HepG2 (cell line): ENCODE data around the gene SLC43A3. TPM values are rescaled to one million over a fixed set of nuclear protein-coding genes. Genes with fewer than 3 reads are reported as not detected.

ENCODE experiments used
- ARNTL ChIP-seq: sonication (generic); formaldehyde crosslinking; IDR thresholded peaks from 2 replicates; pipeline ENCODE4 v1.4.0; 2020; ENCODE audit warnings: mild to moderate bottlenecking, missing genetic modification reagents
- BRD4 ChIP-seq: sonication (generic); formaldehyde crosslinking; IDR thresholded peaks from 2 replicates; pipeline ENCODE4 v1.4.0; 2020; ENCODE audit warnings: missing genetic modification reagents
- EED ChIP-seq: sonication (generic); formaldehyde crosslinking; IDR thresholded peaks from 2 replicates; pipeline ENCODE4 v1.5.0; 2020; ENCODE audit warnings: mild to moderate bottlenecking, missing genetic modification reagents
- FOXA3 ChIP-seq: IDR thresholded peaks from 2 replicates; pipeline ENCODE4 v1.6.1; 2016; ENCODE audit warnings: missing genetic modification reagents, missing compliant biosample characterization
- GATAD1 ChIP-seq: IDR thresholded peaks from 2 replicates; pipeline ENCODE4 v1.6.1; 2016; ENCODE audit warnings: missing genetic modification reagents, missing compliant biosample characterization
- GLMP ChIP-seq: sonication (generic); formaldehyde crosslinking; IDR thresholded peaks from 2 replicates; pipeline ENCODE4 v1.9.0; 2021; ENCODE audit warnings: missing genetic modification reagents, mild to moderate bottlenecking, borderline replicate concordance
- IKZF5 ChIP-seq: IDR thresholded peaks from 2 replicates; pipeline ENCODE4 v1.6.1; 2018; ENCODE audit warnings: missing genetic modification reagents, mild to moderate bottlenecking, missing compliant biosample characterization
- KLF16 ChIP-seq, 2 experiments: sonication (generic) in 1 of 2; formaldehyde crosslinking in 1 of 2; IDR thresholded peaks; 2 replicates each; pipeline versions ENCODE4 v1.6.1 to v1.8.0; 2016 to 2023; ENCODE audit warnings: missing genetic modification reagents in 2 of 2, missing compliant biosample characterization in 1 of 2
- MYPOP ChIP-seq: sonication (generic); formaldehyde crosslinking; IDR thresholded peaks from 2 replicates; pipeline ENCODE4 v1.8.1; 2023; ENCODE audit warnings: mild to moderate bottlenecking, moderate library complexity, missing genetic modification reagents
- PAX8 ChIP-seq: sonication (generic); formaldehyde crosslinking; IDR thresholded peaks from 2 replicates; pipeline ENCODE4 v1.8.0; 2022; ENCODE audit warnings: mild to moderate bottlenecking, missing genetic modification reagents, borderline replicate concordance
- PHB2 ChIP-seq: fragments of 450-650 bp; IDR thresholded peaks from 2 replicates; pipeline ENCODE4 v1.6.1; 2018; ENCODE audit not compliant: partially characterized antibody
- SATB2 ChIP-seq: sonication (generic); formaldehyde crosslinking; IDR thresholded peaks from 2 replicates; pipeline ENCODE4 v1.5.0; 2020; ENCODE audit warnings: missing genetic modification reagents
- SETDB1 ChIP-seq: sonication (generic); formaldehyde crosslinking; IDR thresholded peaks from 2 replicates; pipeline ENCODE4 v1.5.1; 2020; ENCODE audit warnings: missing genetic modification reagents, mild to moderate bottlenecking, borderline replicate concordance
- SIN3B ChIP-seq: fragments of 150-350 bp; IDR thresholded peaks from 2 replicates; pipeline ENCODE4 v1.6.1; 2014; ENCODE audit warnings: low read length
- TRIM24 ChIP-seq: sonication (generic); formaldehyde crosslinking; IDR thresholded peaks from 2 replicates; pipeline ENCODE4 v1.8.0; 2022; ENCODE audit warnings: mild to moderate bottlenecking, missing genetic modification reagents
- ZFP41 ChIP-seq: sonication (generic); formaldehyde crosslinking; IDR thresholded peaks from 2 replicates; pipeline ENCODE4 v1.4.0; 2020; ENCODE audit warnings: mild to moderate bottlenecking, missing genetic modification reagents, borderline replicate concordance
- ZNF17 ChIP-seq: sonication (generic); formaldehyde crosslinking; IDR thresholded peaks from 2 replicates; pipeline ENCODE4 v1.5.0; 2020; ENCODE audit warnings: mild to moderate bottlenecking, missing genetic modification reagents
- ZNF24 ChIP-seq: fragments of 450-650 bp; IDR thresholded peaks from 2 replicates; pipeline ENCODE4 v1.6.1; 2017; ENCODE audit warnings: antibody characterized with exemption, mild to moderate bottlenecking
- ZNF280B ChIP-seq: sonication (generic); formaldehyde crosslinking; IDR thresholded peaks from 2 replicates; pipeline ENCODE4 v1.5.0; 2020; ENCODE audit warnings: missing genetic modification reagents, mild to moderate bottlenecking, borderline replicate concordance
- ZNF430 ChIP-seq: sonication (generic); formaldehyde crosslinking; IDR thresholded peaks from 2 replicates; pipeline ENCODE4 v1.9.0; 2021; ENCODE audit warnings: mild to moderate bottlenecking, missing genetic modification reagents
- ZNF503 ChIP-seq: sonication (generic); formaldehyde crosslinking; IDR thresholded peaks from 2 replicates; pipeline ENCODE4 v1.4.0; 2020; ENCODE audit warnings: missing genetic modification reagents
- ZNF556 ChIP-seq: sonication (generic); formaldehyde crosslinking; IDR thresholded peaks from 2 replicates; pipeline ENCODE4 v1.4.0; 2020; ENCODE audit warnings: mild to moderate bottlenecking, missing genetic modification reagents, borderline replicate concordance
- ZNF644 ChIP-seq: IDR thresholded peaks from 2 replicates; pipeline ENCODE4 v1.6.1; 2016; ENCODE audit warnings: low read depth
- polyA plus RNA-seq, 8 experiments: library from polyadenylated mRNA; depleted of rRNA in 3 of 8; stranded (reverse) in 7 of 8; unstranded in 1 of 8; fragments of >200 nt; fragmentation: Illumina TruSeq in 4 of 8; extraction: Trizol in 4 of 8; gene quantifications; 2 replicates each; pipeline versions ENCODE4 v1.2.1 to v1.2.3, GENCODE V29; 2011 to 2016; ENCODE audit warnings: low read depth in 4 of 8, missing spikeins in 1 of 8, mixed read lengths in 1 of 8; ENCODE audit not compliant: insufficient read depth in 1 of 8
- total RNA-seq, 5 experiments: library from RNA; depleted of rRNA; stranded (reverse); fragments of >200 nt; fragmentation: Illumina TruSeq; extraction: Trizol; gene quantifications; 2 replicates each; pipeline ENCODE4 v1.2.3, GENCODE V29; 2016; ENCODE audit warnings: low read depth in 1 of 5

Gene SLC43A3
- total and polyA plus RNA-seq, 2 of the 13 experiments (the other 11 are each of a cell fraction or from before 2014, with no cell fraction given), result 2.6 TPM; not detected in 1

- TF ChIP-seq ZNF556 (0 out of 2 replicates have a peak, but pooled peaks have one; percentile 30), ZNF430 (no peak), PAX8 (CRISPR knock-in tag) (no peak), PHB2 (no peak), KLF16 (CRISPR knock-in tag; IDR thresholded peaks at IDR 0.05) (peak in 1 of 2 experiments; percentile 91; a peak in 2 of 4 replicates), EED (no peak), FOXA3 (CRISPR knock-in tag) (peak; percentile 93), GATAD1 (CRISPR knock-in tag) (0 out of 2 replicates have a peak, but pooled peaks have one; percentile 25), ZNF280B (CRISPR knock-in tag) (no peak), ARNTL (CRISPR knock-in tag) (no peak), IKZF5 (peak; percentile 46; the same call in 1 of the 2 replicates), ZNF503 (CRISPR knock-in tag) (no peak), ZNF644 (peak; percentile 87), MYPOP (CRISPR knock-in tag) (peak; percentile 43; the same call in 1 of the 2 replicates), ZNF17 (CRISPR knock-in tag) (no peak), ZNF24 (peak; percentile 83), SATB2 (CRISPR knock-in tag) (no peak), ZFP41 (no peak), SETDB1 (CRISPR knock-in tag) (no peak), SIN3B (no peak), BRD4 (no peak), GLMP (no peak), TRIM24 (peak; percentile 89)
Observed at GRCh38 chr11:57434640-57435546, 8.0 kb upstream of the SLC43A3 start (continued).
